HEK293 (cell line): ENCODE measurements around the gene GBA2.

ENCODE experiments used
- CTCF ChIA-PET: fragments of 350-600 bp; formaldehyde crosslinking; extraction: SDS; loops from one replicate; lab custom pipeline; 2021; ENCODE audit warnings: antibody characterized with exemption; lab: Yijun Ruan, JAX
- POLR2A ChIA-PET: fragments of 300-600 bp; formaldehyde crosslinking; extraction: SDS; loops from one replicate; lab custom pipeline; 2020; ENCODE audit warnings: antibody characterized with exemption, inconsistent platforms; lab: Yijun Ruan, JAX
- H3K27ac ChIP-seq: fragments of 200-500 bp; sonication (Bioruptor generic); 2 replicates; pipeline ENCODE4 v1.5.1; 2014; ENCODE audit warnings: low read depth, low read length, control low read depth, inconsistent platforms; ENCODE audit errors: extremely low read depth
- H3K36me3 ChIP-seq, 2 experiments: fragments of 200-500 bp in 1 of 2; sonication (Bioruptor generic) in 1 of 2; 1 replicate in 1 of 2; 2 replicates in 1 of 2; pipeline ENCODE4 v1.5.1; 2014 to 2017; ENCODE audit warnings: inconsistent platforms in 2 of 2, low read length in 2 of 2; ENCODE audit not compliant: control insufficient read depth in 2 of 2, insufficient read depth in 1 of 2
- H3K4me1 ChIP-seq: fragments of 200-500 bp; sonication (Bioruptor generic); 2 replicates; pipeline ENCODE4 v1.5.1; 2014; ENCODE audit warnings: mild to moderate bottlenecking, low read length, inconsistent platforms; ENCODE audit not compliant: control insufficient read depth, insufficient read depth
- H3K4me3 ChIP-seq: 2 replicates; pipeline ENCODE4 v1.5.1; 2011; ENCODE audit warnings: low read depth, mild to moderate bottlenecking, control low read depth, low read length, moderate library complexity
- H3K9me3 ChIP-seq: fragments of 200-500 bp; sonication (Bioruptor generic); 2 replicates; pipeline ENCODE4 v1.5.1; 2014; ENCODE audit warnings: low read depth, low read length, inconsistent platforms; ENCODE audit not compliant: control insufficient read depth, insufficient read depth
- ATF2 ChIP-seq: fragments of 450-650 bp; formaldehyde crosslinking; IDR thresholded peaks from 2 replicates; pipeline ENCODE4 v1.5.1; 2016; ENCODE audit warnings: missing biosample characterization, missing genetic modification characterization, low read depth
- HOXC10 ChIP-seq: sonication (generic); formaldehyde crosslinking; IDR thresholded peaks from 2 replicates; pipeline ENCODE4 v1.8.1; 2023; ENCODE audit warnings: mild to moderate bottlenecking, missing genetic modification reagents
- KLF1 ChIP-seq: fragments of 450-650 bp; formaldehyde crosslinking; IDR thresholded peaks from 2 replicates; pipeline ENCODE4 v1.5.1; 2016; ENCODE audit warnings: missing biosample characterization, missing genetic modification characterization
- KLF8 ChIP-seq: fragments of 450-650 bp; formaldehyde crosslinking; IDR thresholded peaks from 2 replicates; pipeline ENCODE4 v1.5.1; 2016; ENCODE audit warnings: missing biosample characterization, missing genetic modification characterization
- MYNN ChIP-seq: fragments of 450-650 bp; formaldehyde crosslinking; IDR thresholded peaks from 2 replicates; pipeline ENCODE4 v1.5.1; 2016; ENCODE audit warnings: missing biosample characterization, missing genetic modification characterization, borderline replicate concordance
- SCRT1 ChIP-seq: fragments of 450-650 bp; formaldehyde crosslinking; IDR thresholded peaks from 2 replicates; pipeline ENCODE4 v1.5.1; 2016; ENCODE audit warnings: missing biosample characterization, missing genetic modification characterization, borderline replicate concordance
- SP7 ChIP-seq: fragments of 450-650 bp; formaldehyde crosslinking; IDR thresholded peaks from 2 replicates; pipeline ENCODE4 v1.5.1; 2016; ENCODE audit warnings: missing biosample characterization, missing genetic modification characterization
- YY2 ChIP-seq: fragments of 450-650 bp; formaldehyde crosslinking; IDR thresholded peaks from 2 replicates; pipeline ENCODE4 v1.5.1; 2016; ENCODE audit warnings: missing biosample characterization, missing genetic modification characterization
- ZBTB44 ChIP-seq: fragments of 450-650 bp; IDR thresholded peaks from 2 replicates; pipeline ENCODE4 v1.5.1; 2018; ENCODE audit warnings: missing biosample characterization, mild to moderate bottlenecking, missing genetic modification characterization
- ZBTB48 ChIP-seq: fragments of 450-650 bp; formaldehyde crosslinking; IDR thresholded peaks from 2 replicates; pipeline ENCODE4 v1.5.1; 2016; ENCODE audit warnings: missing biosample characterization, missing genetic modification characterization
- ZEB2 ChIP-seq: fragments of 450-650 bp; formaldehyde crosslinking; IDR thresholded peaks from 2 replicates; pipeline ENCODE4 v1.5.1; 2016; ENCODE audit warnings: missing biosample characterization, missing genetic modification characterization
- ZFHX2 ChIP-seq: fragments of 450-650 bp; formaldehyde crosslinking; conservative IDR thresholded peaks from 2 replicates; pipeline ENCODE4 v1.5.1; 2016; ENCODE audit warnings: missing biosample characterization, missing genetic modification characterization
- ZIC2 ChIP-seq: fragments of 450-650 bp; formaldehyde crosslinking; IDR thresholded peaks from 2 replicates; pipeline ENCODE4 v1.5.1; 2016; ENCODE audit warnings: missing biosample characterization, missing genetic modification characterization
- ZNF121 ChIP-seq: fragments of 450-650 bp; formaldehyde crosslinking; IDR thresholded peaks from 2 replicates; pipeline ENCODE4 v1.5.1; 2016; ENCODE audit warnings: missing biosample characterization, missing genetic modification characterization
- ZNF16 ChIP-seq: fragments of 450-650 bp; formaldehyde crosslinking; IDR thresholded peaks from 2 replicates; pipeline ENCODE4 v1.5.1; 2016; ENCODE audit warnings: low read depth, missing biosample characterization, missing genetic modification characterization
- ZNF184 ChIP-seq: fragments of 450-650 bp; IDR thresholded peaks from 2 replicates; pipeline ENCODE4 v1.5.1; 2018; ENCODE audit warnings: missing biosample characterization, mild to moderate bottlenecking, missing genetic modification characterization
- ZNF211 ChIP-seq: fragments of 450-650 bp; formaldehyde crosslinking; IDR thresholded peaks from 2 replicates; pipeline ENCODE4 v1.5.1; 2016; ENCODE audit warnings: low read depth, missing biosample characterization, missing genetic modification characterization
- ZNF221 ChIP-seq: fragments of 450-650 bp; formaldehyde crosslinking; IDR thresholded peaks from 2 replicates; pipeline ENCODE4 v1.5.1; 2017; ENCODE audit warnings: missing biosample characterization, missing genetic modification characterization, borderline replicate concordance
- ZNF223 ChIP-seq: fragments of 450-650 bp; formaldehyde crosslinking; IDR thresholded peaks from 2 replicates; pipeline ENCODE4 v1.5.1; 2016; ENCODE audit warnings: missing biosample characterization, missing genetic modification characterization
- ZNF311 ChIP-seq: fragments of 450-650 bp; formaldehyde crosslinking; IDR thresholded peaks from 2 replicates; pipeline ENCODE4 v1.5.1; 2017; ENCODE audit warnings: missing biosample characterization, missing genetic modification characterization, borderline replicate concordance
- ZNF37A ChIP-seq: fragments of 450-650 bp; IDR thresholded peaks from 2 replicates; pipeline ENCODE4 v1.5.1; 2018; ENCODE audit warnings: missing biosample characterization, missing genetic modification characterization
- ZNF549 ChIP-seq: fragments of 450-650 bp; IDR thresholded peaks from 2 replicates; pipeline ENCODE4 v1.5.1; 2018; ENCODE audit warnings: missing biosample characterization, missing genetic modification characterization, mild to moderate bottlenecking, inconsistent platforms, moderate library complexity
- ZNF585B ChIP-seq: fragments of 450-650 bp; formaldehyde crosslinking; IDR thresholded peaks from 2 replicates; pipeline ENCODE4 v1.5.1; 2016; ENCODE audit warnings: missing biosample characterization, missing genetic modification characterization
- ZNF629 ChIP-seq: fragments of 450-650 bp; formaldehyde crosslinking; IDR thresholded peaks from 2 replicates; pipeline ENCODE4 v1.5.1; 2017; ENCODE audit warnings: missing biosample characterization, missing genetic modification characterization
- ZNF677 ChIP-seq: fragments of 450-650 bp; IDR thresholded peaks from 2 replicates; pipeline ENCODE4 v1.5.0; 2018; ENCODE audit warnings: missing biosample characterization, mild to moderate bottlenecking, missing genetic modification characterization, moderate library complexity
- ZNF692 ChIP-seq: fragments of 450-650 bp; formaldehyde crosslinking; IDR thresholded peaks from 2 replicates; pipeline ENCODE4 v1.5.1; 2016; ENCODE audit warnings: missing biosample characterization, missing genetic modification characterization
- ZNF701 ChIP-seq: fragments of 450-650 bp; formaldehyde crosslinking; IDR thresholded peaks from 2 replicates; pipeline ENCODE4 v1.5.1; 2016; ENCODE audit warnings: missing biosample characterization, missing genetic modification characterization
- ZNF791 ChIP-seq: fragments of 450-650 bp; formaldehyde crosslinking; IDR thresholded peaks from 2 replicates; pipeline ENCODE4 v1.5.1; 2016; ENCODE audit warnings: missing biosample characterization, missing genetic modification characterization
- TF ChIP-seq, protein P1 (sequence below): fragments of 450-650 bp; formaldehyde crosslinking; IDR thresholded peaks from 2 replicates; pipeline ENCODE4 v1.5.1; 2016; ENCODE audit warnings: missing biosample characterization, missing genetic modification characterization

Gene GBA2

DNA sequence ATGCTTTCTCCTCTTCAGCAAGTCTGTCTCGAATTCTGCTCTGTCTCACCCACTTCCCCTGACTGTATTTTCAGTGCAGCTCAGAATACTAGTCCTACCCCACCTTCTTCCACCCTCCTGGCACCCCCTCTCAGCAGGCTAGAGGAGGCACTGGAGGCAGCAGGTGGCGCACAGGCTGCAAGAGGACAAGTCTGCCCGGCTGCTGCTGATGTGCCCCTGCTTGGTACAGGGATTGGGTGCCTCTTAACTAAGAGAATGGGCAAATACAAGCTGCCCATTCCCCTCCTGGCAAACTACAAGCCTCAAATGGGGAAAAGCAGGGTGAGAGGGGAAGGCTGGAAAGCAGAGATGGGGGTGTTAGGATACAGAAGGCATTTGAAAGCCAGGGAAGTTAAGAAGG is 22.1 kb downstream of the GBA2 start (continued):
- no peak for TF ChIP-seq ZNF692 (tag by site-specific recombination)
- TF ChIP-seq MYNN (tag by site-specific recombination), result no peak
- TF ChIP-seq ZNF223 (tag by site-specific recombination), result no peak
- no peak for TF ChIP-seq SCRT1
- TF ChIP-seq ZEB2, result no peak
- TF ChIP-seq, protein P1, sequence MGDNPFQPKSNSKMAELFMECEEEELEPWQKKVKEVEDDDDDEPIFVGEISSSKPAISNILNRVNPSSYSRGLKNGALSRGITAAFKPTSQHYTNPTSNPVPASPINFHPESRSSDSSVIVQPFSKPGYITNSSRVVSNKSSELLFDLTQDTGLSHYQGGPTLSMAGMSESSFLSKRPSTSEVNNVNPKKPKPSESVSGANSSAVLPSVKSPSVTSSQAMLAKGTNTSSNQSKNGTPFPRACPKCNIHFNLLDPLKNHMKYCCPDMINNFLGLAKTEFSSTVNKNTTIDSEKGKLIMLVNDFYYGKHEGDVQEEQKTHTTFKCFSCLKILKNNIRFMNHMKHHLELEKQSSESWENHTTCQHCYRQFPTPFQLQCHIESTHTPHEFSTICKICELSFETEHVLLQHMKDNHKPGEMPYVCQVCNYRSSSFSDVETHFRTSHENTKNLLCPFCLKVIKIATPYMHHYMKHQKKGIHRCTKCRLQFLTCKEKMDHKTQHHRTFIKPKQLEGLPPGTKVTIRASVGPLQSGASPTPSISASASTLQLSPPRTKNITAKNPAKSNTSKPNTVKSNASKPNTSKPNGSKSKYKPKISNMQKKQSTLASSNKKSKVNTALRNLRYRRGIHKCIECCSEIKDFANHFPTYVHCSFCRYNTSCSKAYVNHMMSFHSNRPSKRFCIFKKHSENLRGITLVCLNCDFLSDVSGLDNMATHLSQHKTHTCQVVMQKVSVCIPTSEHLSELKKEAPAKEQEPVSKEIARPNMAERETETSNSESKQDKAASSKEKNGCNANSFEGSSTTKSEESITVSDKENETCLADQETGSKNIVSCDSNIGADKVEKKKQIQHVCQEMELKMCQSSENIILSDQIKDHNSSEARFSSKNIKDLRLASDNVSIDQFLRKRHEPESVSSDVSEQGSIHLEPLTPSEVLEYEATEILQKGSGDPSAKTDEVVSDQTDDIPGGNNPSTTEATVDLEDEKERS (tag by site-specific recombination), result no peak
- no peak for TF ChIP-seq KLF8
- TF ChIP-seq ZNF184, result no peak
- TF ChIP-seq ZNF311 (tag by site-specific recombination), result no peak
- TF ChIP-seq ZNF549 (tag by site-specific recombination), result no peak
- no peak for TF ChIP-seq ATF2 (tag by site-specific recombination)

- Histone ChIP-seq H3K4me3 (no peak overlapping the region), H3K9me3 (no peaks in the 10 kb centered on the region), H3K4me1 (0 out of 2 replicates have a peak, but pooled peaks cover 5% of the 10 kb centered on the region), H3K27ac (no peak overlapping the region)
- POLR2A ChIA-PET, result no interaction called here
- TF ChIP-seq ZNF791 (no peak), ZNF211 (no peak), ZEB2 (no peak), ZNF221 (tag by site-specific recombination) (no peak), ZNF16 (tag by site-specific recombination) (no peak), ZNF629 (no peak), ZNF37A (tag by site-specific recombination) (no peak), ZNF121 (tag by site-specific recombination) (no peak)
- TF ChIP-seq, all 188 proteins: peak for 0
- peaks cover 14 to 86% of the 10 kb centered on the region in 2 experiments for H3K36me3 ChIP-seq
- CTCF ChIA-PET, result interaction anchor here (0.5 to 8.0 kb wide), 7 partner anchors 10 to 101 kb away, joined by 3 to 88 read pairs (median 3); no protein-coding TSS in a partner anchor
Observed at GRCh38 chr9:35725362-35725761, 23.7 kb downstream of the GBA2 start.

- TF ChIP-seq KLF8 (no peak), HOXC10 (CRISPR knock-in tag) (no peak), KLF1 (tag by site-specific recombination) (no peak), ZNF677 (no peak), ZNF585B (no peak), SP7 (tag by site-specific recombination) (no peak), ZFHX2 (tag by site-specific recombination) (no peak), ZBTB48 (tag by site-specific recombination) (no peak), ZNF701 (tag by site-specific recombination) (no peak), ZBTB44 (tag by site-specific recombination) (no peak), ZIC2 (tag by site-specific recombination) (no peak), YY2 (tag by site-specific recombination) (no peak)
- TF ChIP-seq, all 188 proteins: peak for 0
- Histone ChIP-seq H3K27ac (no peak overlapping the region), H3K9me3 (no peaks in the 10 kb centered on the region), H3K4me1 (0 out of 2 replicates have a peak, but pooled peaks cover 1% of the 10 kb centered on the region), H3K4me3 (no peak overlapping the region), H3K36me3 (peaks cover 14 to 95% of the 10 kb centered on the region in 2 experiments)
- POLR2A ChIA-PET, result interaction anchor here (0.6 kb wide), 1 partner anchor 429 kb away, joined by 4 read pairs; no protein-coding TSS in a partner anchor
- CTCF ChIA-PET, result interaction anchor here (1.0 to 1.9 kb wide), 2 partner anchors 11 to 27 kb away, joined by 3 to 13 read pairs; no protein-coding TSS in a partner anchor
Observed at GRCh38 chr9:35723908-35724307, 25.1 kb downstream of the GBA2 start.
